ENCODE data around the gene ARPC5.

- TF ChIP-seq CTCF (IDR thresholded peaks at IDR 0.05) (no peak), REST (IDR thresholded peaks at IDR 0.05; ENCODE audit: insufficient read depth in 1 of 2, low read depth in 2 of 2, low read length in 1 of 2) (no peak), POLR2AphosphoS5 (IDR thresholded peaks at IDR 0.05; ENCODE audit: low read depth, low read length) (no peak), SIN3A (IDR thresholded peaks at IDR 0.05; ENCODE audit: borderline replicate concordance, insufficient read depth, low read depth, low read length) (no peak)
These were observed 38.2 kb upstream of the ARPC5 start for GRCh38 chr1:183673605-183674323.
